Thoracic aorta (tissue), 2 donors: ENCODE results near the gene PRLH. TPM values are rescaled to one million over a fixed set of nuclear protein-coding genes. Genes with fewer than 3 reads are reported as not detected.

Source experiments
- ATAC-seq: fragments of 150-250 bp; one replicate; pipeline ENCODE4 v1.8.0; 2017; ENCODE audit warnings: low read depth; ENCODE audit not compliant: insufficient number of reproducible peaks, low FRiP score
- DNase-seq: peaks from one replicate; pipeline ENCODE4 v3.0.0-alpha.2; 2020; ENCODE audit warnings: low spot score
- H3K27ac ChIP-seq, 2 donors: fragments of 200-600 bp; sonication (generic); 1 replicate in 1 of 2; 2 replicates in 1 of 2; pipeline ENCODE4 v1.5.1; 2016; ENCODE audit warnings: mild to moderate bottlenecking in 2 of 2, moderate library complexity in 2 of 2
- H3K27me3 ChIP-seq: fragments of 200-600 bp; sonication (generic); replicated peaks from 2 replicates; pipeline ENCODE4 v1.6.0; 2016; ENCODE audit warnings: mild to moderate bottlenecking; ENCODE audit not compliant: insufficient read depth
- H3K36me3 ChIP-seq: fragments of 200-600 bp; sonication (generic); one replicate; pipeline ENCODE4 v1.5.1; 2016
- H3K4me1 ChIP-seq, 2 donors: fragments of 200-600 bp; sonication (generic); 1 replicate in 1 of 2; 2 replicates in 1 of 2; pipeline versions ENCODE4 v1.5.1 to v1.6.0; 2016; ENCODE audit warnings: low read depth in 2 of 2, mild to moderate bottlenecking in 1 of 2; ENCODE audit not compliant: control insufficient read depth in 1 of 2
- H3K4me3 ChIP-seq: fragments of 200-600 bp; sonication (generic); 2 replicates; pipeline ENCODE4 v1.5.1; 2016; ENCODE audit warnings: mild to moderate bottlenecking
- H3K9me3 ChIP-seq: fragments of 200-600 bp; sonication (generic); 2 replicates; pipeline ENCODE4 v1.5.1; 2016
- total RNA-seq, 2 donors: library from RNA; depleted of rRNA; stranded (reverse); fragments of >200 nt; gene quantifications; one replicate each; pipeline versions ENCODE4 v1.1.0 to v1.2.3, GENCODE V29; 2016
- TF ChIP-seq, protein P1 (sequence below): fragments of 200-600 bp; sonication (generic); IDR thresholded peaks from one replicate; pipeline ENCODE4 v1.5.1; 2019; ENCODE audit warnings: antibody characterized with exemption

PRLH gene
- total RNA-seq, 2 donors from 2014 or later, result not detected

DNA sequence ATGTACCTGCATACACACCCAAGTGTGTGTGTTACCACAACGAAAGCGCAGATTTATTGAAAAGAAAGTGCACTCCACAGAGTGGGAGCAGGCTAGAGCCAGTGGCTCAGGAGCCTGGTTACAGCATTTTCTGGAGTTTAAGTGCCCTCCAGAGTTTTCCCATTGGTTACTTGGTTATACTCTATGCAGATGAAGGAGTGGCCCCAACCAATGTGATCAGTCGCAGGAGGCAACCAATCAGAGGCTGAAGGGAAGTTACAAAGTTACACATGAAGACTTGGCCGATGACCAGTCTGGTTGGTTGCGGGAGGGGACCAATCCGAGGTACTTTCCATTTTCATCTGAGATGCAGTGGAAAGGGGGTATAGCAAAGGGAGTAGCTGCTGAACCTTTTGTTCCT, 13.5 kb upstream of the PRLH start:
- no peaks in the 10 kb centered on the region for H3K27me3 ChIP-seq
- no peak overlapping the region for H3K4me3 ChIP-seq
- DNase-seq (no peak), ATAC-seq (no peak)
- no peaks in the 10 kb centered on the region for H3K4me1 ChIP-seq
- no peak overlapping the region for H3K27ac ChIP-seq
- no peaks in the 10 kb centered on the region for H3K36me3 ChIP-seq
- TF ChIP-seq, protein P1, sequence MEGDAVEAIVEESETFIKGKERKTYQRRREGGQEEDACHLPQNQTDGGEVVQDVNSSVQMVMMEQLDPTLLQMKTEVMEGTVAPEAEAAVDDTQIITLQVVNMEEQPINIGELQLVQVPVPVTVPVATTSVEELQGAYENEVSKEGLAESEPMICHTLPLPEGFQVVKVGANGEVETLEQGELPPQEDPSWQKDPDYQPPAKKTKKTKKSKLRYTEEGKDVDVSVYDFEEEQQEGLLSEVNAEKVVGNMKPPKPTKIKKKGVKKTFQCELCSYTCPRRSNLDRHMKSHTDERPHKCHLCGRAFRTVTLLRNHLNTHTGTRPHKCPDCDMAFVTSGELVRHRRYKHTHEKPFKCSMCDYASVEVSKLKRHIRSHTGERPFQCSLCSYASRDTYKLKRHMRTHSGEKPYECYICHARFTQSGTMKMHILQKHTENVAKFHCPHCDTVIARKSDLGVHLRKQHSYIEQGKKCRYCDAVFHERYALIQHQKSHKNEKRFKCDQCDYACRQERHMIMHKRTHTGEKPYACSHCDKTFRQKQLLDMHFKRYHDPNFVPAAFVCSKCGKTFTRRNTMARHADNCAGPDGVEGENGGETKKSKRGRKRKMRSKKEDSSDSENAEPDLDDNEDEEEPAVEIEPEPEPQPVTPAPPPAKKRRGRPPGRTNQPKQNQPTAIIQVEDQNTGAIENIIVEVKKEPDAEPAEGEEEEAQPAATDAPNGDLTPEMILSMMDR, result no peak
- H3K9me3 ChIP-seq, result peaks cover 15% of the 10 kb centered on the region

DNA sequence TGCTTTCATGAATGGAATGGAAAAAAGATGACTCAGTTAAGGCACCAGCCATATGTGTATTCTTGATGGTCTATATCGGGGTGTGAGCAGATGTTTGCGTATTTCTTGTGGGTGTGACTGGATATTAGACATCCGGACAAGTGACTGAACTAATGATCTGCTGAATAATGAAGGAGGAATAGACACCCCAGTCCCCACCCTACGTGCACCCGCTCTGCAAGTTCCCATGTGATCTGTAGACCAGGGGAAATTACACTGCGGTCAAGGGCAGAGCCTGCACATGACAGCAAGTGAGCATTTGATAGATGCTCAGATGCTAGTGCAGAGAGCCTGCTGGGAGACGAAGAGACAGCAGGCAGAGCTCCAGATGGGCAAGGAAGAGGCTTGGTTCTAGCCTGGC, 12.4 kb upstream of the PRLH start:
- no peaks in the 10 kb centered on the region for H3K36me3 ChIP-seq
- no peak for ATAC-seq
- H3K4me1 ChIP-seq, result no peaks in the 10 kb centered on the region
- H3K4me3 ChIP-seq, result no peak overlapping the region
- DNase-seq, result no peak
- no peaks in the 10 kb centered on the region for H3K27me3 ChIP-seq
- peaks cover 15% of the 10 kb centered on the region for H3K9me3 ChIP-seq
- H3K27ac ChIP-seq, result no peak overlapping the region
- TF ChIP-seq, protein P1, result no peak

DNA sequence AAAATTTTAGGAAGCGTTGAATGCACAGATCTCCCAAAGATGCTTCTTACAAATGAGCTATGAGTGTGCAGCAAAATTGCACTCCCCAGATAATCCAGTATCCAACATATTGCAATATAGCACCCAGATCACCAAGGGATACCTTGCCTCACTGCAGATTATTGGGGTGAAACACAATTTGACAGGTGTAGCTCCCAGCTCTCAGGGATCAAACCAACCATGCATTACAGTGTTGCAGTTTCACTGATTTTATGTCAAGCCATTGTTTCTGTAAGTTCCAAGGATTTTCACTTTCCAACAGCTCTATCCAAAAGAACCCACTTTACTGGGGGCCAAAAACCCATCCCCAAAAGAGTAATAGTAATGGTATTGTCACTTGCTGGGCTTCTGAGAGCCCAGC, 10.8 kb upstream of the PRLH start:
- H3K4me1 ChIP-seq, result no peaks in the 10 kb centered on the region
- no peak overlapping the region for H3K4me3 ChIP-seq
- H3K27ac ChIP-seq, result no peak overlapping the region
- DNase-seq, result no peak
- ATAC-seq, result no peak
- peaks cover 15% of the 10 kb centered on the region for H3K9me3 ChIP-seq
- TF ChIP-seq, protein P1, result no peak
- no peaks in the 10 kb centered on the region for H3K36me3 ChIP-seq
- H3K27me3 ChIP-seq, result no peaks in the 10 kb centered on the region

DNA sequence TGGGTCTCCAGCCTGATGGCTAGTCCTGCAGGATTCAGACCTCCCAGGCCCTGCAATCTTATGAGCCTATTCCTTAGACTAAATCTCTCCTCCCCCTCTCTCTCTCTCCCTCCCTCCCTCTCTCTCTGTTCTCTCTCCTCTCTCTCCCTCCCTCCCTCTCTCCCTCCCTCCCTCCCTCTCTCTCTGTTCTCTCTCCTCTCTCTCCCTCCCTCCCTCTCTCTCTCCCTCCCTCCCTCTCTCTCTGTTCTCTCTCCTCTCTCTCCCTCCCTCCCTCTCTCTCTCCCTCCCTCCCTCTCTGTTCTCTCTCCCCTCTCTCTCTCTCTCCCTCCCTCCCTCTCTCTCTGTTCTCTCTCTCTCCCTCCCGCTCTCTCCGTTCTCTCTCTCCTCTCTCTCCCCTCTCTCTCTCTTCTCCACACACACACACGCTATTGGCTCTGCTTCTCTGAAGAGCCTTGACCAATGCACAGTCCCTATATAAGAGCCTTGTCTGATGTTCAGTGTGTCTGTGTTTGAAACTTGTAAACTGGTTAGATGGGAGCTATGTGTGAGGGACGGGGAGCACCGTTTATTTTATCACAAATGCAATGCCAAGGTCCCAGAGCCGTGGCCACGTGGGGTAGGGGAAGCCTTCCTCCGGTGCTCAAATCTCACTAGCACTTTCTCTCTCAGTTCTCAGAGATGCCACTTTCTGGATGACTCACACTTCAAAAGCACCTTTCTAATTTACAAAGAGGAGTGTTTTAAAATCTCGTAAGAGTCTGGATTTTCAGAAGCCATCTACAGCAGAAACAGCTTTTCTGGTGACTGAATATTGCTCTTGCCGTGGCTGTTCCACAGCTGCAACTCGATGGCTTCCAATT, 9.4 kb upstream of the PRLH start:
- peaks cover 15% of the 10 kb centered on the region for H3K9me3 ChIP-seq
- no peak overlapping the region for H3K4me3 ChIP-seq
- H3K27me3 ChIP-seq, result no peaks in the 10 kb centered on the region
- TF ChIP-seq, protein P1, result no peak
- no peaks in the 10 kb centered on the region for H3K4me1 ChIP-seq
- H3K27ac ChIP-seq, result no peak overlapping the region
- ATAC-seq (no peak), DNase-seq (no peak)
- no peaks in the 10 kb centered on the region for H3K36me3 ChIP-seq

DNA sequence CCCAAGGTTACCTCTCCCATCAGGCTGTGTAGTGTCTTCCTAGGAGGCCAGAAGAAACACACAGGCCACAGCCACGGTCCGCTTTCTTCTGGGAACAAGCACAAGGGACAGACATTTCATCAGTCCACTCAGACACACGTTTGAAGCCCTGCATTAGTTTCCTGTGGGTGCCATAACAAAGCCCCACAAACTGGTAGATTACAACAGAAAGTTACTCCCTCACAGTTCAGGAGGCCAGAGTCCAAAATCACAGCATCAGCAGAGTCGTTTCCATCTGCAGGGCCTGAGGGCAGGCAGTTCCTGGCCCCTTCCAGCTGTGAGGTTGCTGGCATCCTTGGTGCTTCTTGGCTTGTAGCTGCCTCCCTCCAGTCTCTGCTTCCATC, 8.8 kb upstream of the PRLH start:
- no peaks in the 10 kb centered on the region for H3K27me3 ChIP-seq
- no peak for DNase-seq
- TF ChIP-seq, protein P1, result no peak
- H3K27ac ChIP-seq, result no peak overlapping the region
- ATAC-seq, result no peak
- no peak overlapping the region for H3K4me3 ChIP-seq
- no peaks in the 10 kb centered on the region for H3K4me1 ChIP-seq
- no peaks in the 10 kb centered on the region for H3K36me3 ChIP-seq
- peaks cover 15% of the 10 kb centered on the region for H3K9me3 ChIP-seq
